Fibroblast of lung (primary cell): ENCODE results near the gene OXCT1. TPM values are rescaled to one million over a fixed set of nuclear protein-coding genes. Genes with fewer than 3 reads are reported as not detected.

Experiments used
- DNase-seq, 2 donors: peaks; one replicate each; pipeline versions ENCODE4 v3.0.0 to v3.0.0-alpha.2; 2010; ENCODE audit warnings: low read depth in 2 of 2
- H2AFZ ChIP-seq: 2 replicates; pipeline ENCODE4 v1.5.1; 2012; ENCODE audit warnings: low read length, control low read depth, inconsistent platforms
- H3K27ac ChIP-seq: 2 replicates; pipeline ENCODE4 v1.5.1; 2011; ENCODE audit warnings: low read length, control low read depth; ENCODE audit not compliant: insufficient read depth
- H3K27me3 ChIP-seq: 2 replicates; pipeline ENCODE4 v1.5.1; 2011; ENCODE audit warnings: mild to moderate bottlenecking, low read length; ENCODE audit not compliant: control insufficient read depth, insufficient read depth
- H3K36me3 ChIP-seq: 2 replicates; pipeline ENCODE4 v1.5.1; 2011; ENCODE audit warnings: low read length; ENCODE audit not compliant: control insufficient read depth, insufficient read depth
- H3K4me1 ChIP-seq: 2 replicates; pipeline ENCODE4 v1.5.1; 2011; ENCODE audit warnings: low read length; ENCODE audit not compliant: control insufficient read depth, insufficient read depth; ENCODE audit errors: extremely low read depth
- H3K4me2 ChIP-seq: 2 replicates; pipeline ENCODE4 v1.5.1; 2011; ENCODE audit warnings: low read length, control low read depth; ENCODE audit not compliant: insufficient read depth; ENCODE audit errors: extremely low read depth
- H3K4me3 ChIP-seq, 4 experiments: fragments of 200-600 bp in 1 of 4; sonication (generic) in 1 of 4; replicated peaks in 1 of 4; 2 replicates each; pipeline ENCODE4 v1.5.1; 2011 to 2016; ENCODE audit warnings: low read length in 4 of 4, low read depth in 3 of 4, mild to moderate bottlenecking in 3 of 4, control low read depth in 2 of 4, inconsistent platforms in 1 of 4, mixed read lengths in 1 of 4; ENCODE audit not compliant: insufficient read depth in 1 of 4; ENCODE audit errors: control extremely low read depth in 1 of 4
- H3K79me2 ChIP-seq: 2 replicates; pipeline ENCODE4 v1.5.1; 2012; ENCODE audit warnings: mild to moderate bottlenecking, low read length, inconsistent platforms; ENCODE audit not compliant: control insufficient read depth, insufficient read depth
- H3K9ac ChIP-seq: 2 replicates; pipeline ENCODE4 v1.5.1; 2011; ENCODE audit warnings: mild to moderate bottlenecking, low read length, control low read depth; ENCODE audit not compliant: insufficient read depth
- H3K9me3 ChIP-seq: 2 replicates; pipeline ENCODE4 v1.5.1; 2012; ENCODE audit warnings: low read depth, low read length; ENCODE audit not compliant: control insufficient read depth, insufficient read depth
- H4K20me1 ChIP-seq: 2 replicates; pipeline ENCODE4 v1.5.1; 2011; ENCODE audit warnings: low read length; ENCODE audit not compliant: control insufficient read depth, insufficient read depth; ENCODE audit errors: extremely low read depth
- CTCF ChIP-seq, 2 donors: IDR thresholded peaks in 1 of 2; conservative IDR thresholded peaks in 1 of 2; 1 replicate in 1 of 2; 2 replicates in 1 of 2; pipeline ENCODE4 v1.5.1; 2011 to 2012; ENCODE audit warnings: low read length in 2 of 2, control low read depth in 1 of 2, inconsistent platforms in 1 of 2, low read depth in 1 of 2, mild to moderate bottlenecking in 1 of 2
- EZH2 ChIP-seq: IDR thresholded peaks from 2 replicates; pipeline ENCODE4 v1.5.1; 2012; ENCODE audit warnings: low read length, control low read depth, mild to moderate bottlenecking; ENCODE audit errors: missing control alignments
- polyA minus RNA-seq: library from RNA; depleted of rRNA, polyadenylated mRNA; stranded (reverse); fragments of >200 nt; gene quantifications from 2 replicates; pipeline ENCODE4 v1.2.3, GENCODE V29; 2011; ENCODE audit warnings: low replicate concordance
- polyA plus RNA-seq, 2 donors: library from polyadenylated mRNA; depleted of rRNA in 1 of 2; stranded (reverse) in 1 of 2; unstranded in 1 of 2; fragments of >200 nt; gene quantifications; 2 replicates each; pipeline ENCODE4 v1.2.1, GENCODE V29; 2011 to 2012; ENCODE audit warnings: missing spikeins in 1 of 2
- total RNA-seq: library from RNA; depleted of rRNA; stranded (reverse); fragments of >200 nt; gene quantifications from 2 replicates; pipeline ENCODE4 v1.2.1, GENCODE V29; 2014

The OXCT1 gene
- total RNA-seq, result 32.4 and 56.3 TPM in 2 replicates
- 35.7 and 50.6 TPM in 2 replicates for polyA plus RNA-seq
- polyA plus RNA-seq (2012), result 30.0 and 49.4 TPM in 2 replicates
- 6.1 and 7.0 TPM in 2 replicates for polyA minus RNA-seq

- no peak for TF ChIP-seq CTCF (conservative IDR thresholded peaks at IDR 0.05 in 1 of 2, IDR thresholded peaks at IDR 0.05 in 1 of 2; ENCODE audit: low read depth in 1 of 2, low read length in 2 of 2)
- TF ChIP-seq EZH2, result no peak
- Histone ChIP-seq H3K27me3 (no peaks in the 10 kb centered on the region), H3K27ac (peak within 1 kb of the TSS; percentile 93)
These were observed at the start of gene OXCT1 for GRCh38 chr5:41869724-41870626. TSS of gene OXCT1 (minus strand) at chr5:41870425. CDS start at chr5:41870358, 67 bp downstream.

GRCh38 chr5:41918105-41918504, 47.9 kb upstream of the OXCT1 start:
- Histone ChIP-seq H3K4me3 (no peak overlapping the region), H3K9ac (no peak overlapping the region), H3K9me3 (no peaks in the 10 kb centered on the region), H4K20me1 (no peaks in the 10 kb centered on the region), H3K79me2 (no peaks in the 10 kb centered on the region), H3K27ac (no peak overlapping the region), H3K27me3 (no peaks in the 10 kb centered on the region), H3K36me3 (peaks cover 2% of the 10 kb centered on the region), H3K4me2 (no peak overlapping the region), H2AFZ (no peak overlapping the region), H3K4me1 (no peaks in the 10 kb centered on the region)
- DNase-seq, result no peak
- TF ChIP-seq EZH2 (no peak), CTCF (conservative IDR thresholded peaks at IDR 0.05 in 1 of 2, IDR thresholded peaks at IDR 0.05 in 1 of 2; ENCODE audit: low read depth in 1 of 2, low read length in 2 of 2) (no peak)

More at GRCh38 chr5:41869724-41870626, at the start of gene OXCT1:
- Histone ChIP-seq H3K9me3 (no peaks in the 10 kb centered on the region), H2AFZ (peak within 1 kb of the TSS; percentile 80), H3K36me3 (no peaks in the 10 kb centered on the region), H3K9ac (peak within 1 kb of the TSS; percentile 79), H3K79me2 (peaks cover 12% of the 10 kb centered on the region), H4K20me1 (no peaks in the 10 kb centered on the region), H3K4me3 (peak within 1 kb of the TSS; percentile 58 to 90 (median 74)), H3K4me1 (peaks cover 7% of the 10 kb centered on the region), H3K4me2 (peak within 1 kb of the TSS; percentile 87)
- DNase-seq, result peak; percentile 80 to 85

- Histone ChIP-seq H3K4me1 (no peaks in the 10 kb centered on the region), H3K4me2 (no peak overlapping the region), H3K27ac (peak overlapping the region; percentile 7), H3K36me3 (peaks cover 16% of the 10 kb centered on the region), H2AFZ (no peak overlapping the region), H3K4me3 (no peak overlapping the region), H3K79me2 (peaks cover 27% of the 10 kb centered on the region), H3K27me3 (no peaks in the 10 kb centered on the region), H3K9ac (no peak overlapping the region), H4K20me1 (no peaks in the 10 kb centered on the region), H3K9me3 (no peaks in the 10 kb centered on the region)
- peak; percentile 21 to 88 for DNase-seq
- TF ChIP-seq EZH2, result no peak
- TF ChIP-seq CTCF (conservative IDR thresholded peaks at IDR 0.05 in 1 of 2, IDR thresholded peaks at IDR 0.05 in 1 of 2; ENCODE audit: low read depth in 1 of 2, low read length in 2 of 2), result no peak
These were observed 38.3 kb upstream of the OXCT1 start for GRCh38 chr5:41908374-41909079.
